ENCODE results near the gene SPEF2. TPM values are rescaled to one million over a fixed set of nuclear protein-coding genes. Genes with fewer than 3 reads are reported as not detected.

Gene SPEF2
- total RNA-seq, 1 experiment from 2014 or later, result 0.87 TPM

DNA sequence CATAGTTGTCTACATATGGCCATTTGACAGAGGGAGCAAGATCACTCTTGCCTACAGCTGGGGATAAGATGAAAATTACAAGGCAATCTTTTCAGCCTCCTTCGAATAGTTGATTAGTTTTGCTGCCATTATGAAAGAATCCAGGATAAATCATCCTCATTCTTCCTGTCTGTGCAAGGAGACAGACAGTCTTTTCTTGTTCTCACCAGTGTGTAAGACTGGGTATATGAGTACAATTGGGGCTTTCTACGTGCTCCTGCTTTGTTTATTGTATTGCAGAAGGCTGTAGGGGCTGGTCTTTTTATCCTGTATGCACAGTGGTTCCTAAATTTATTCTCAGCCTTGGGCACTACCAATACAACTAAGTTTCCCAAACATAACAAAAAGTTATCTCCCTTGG is 76.8 kb downstream of the SPEF2 start:
- Histone ChIP-seq H3K4me3 (ENCODE audit: low read depth in 2 of 2, low read length in 2 of 2) (no peak overlapping the region), H3K36me3 (ENCODE audit: control insufficient read depth, insufficient read depth, low read length) (no peaks in the 10 kb centered on the region), H3K27ac (ENCODE audit: low read length) (no peak overlapping the region), H3K4me1 (ENCODE audit: control insufficient read depth, insufficient read depth, low read length) (no peaks in the 10 kb centered on the region), H3K9me3 (ENCODE audit: control insufficient read depth, insufficient read depth, low read depth, low read length) (no peaks in the 10 kb centered on the region), H3K27me3 (ENCODE audit: control insufficient read depth, insufficient read depth, low read length) (no peaks in the 10 kb centered on the region)
- no TSS peak for BruUV-seq (replicated peaks)
- in situ Hi-C loops (cut with HindIII; ENCODE audit: low pct_unique_long_range_greater_than_20kb, low sequenced_read_pairs) (no loop called here), intact Hi-C loops (cut with micrococcal nuclease; ENCODE audit: unreplicated experiment) (no loop called here)
- TF ChIP-seq, protein P1, sequence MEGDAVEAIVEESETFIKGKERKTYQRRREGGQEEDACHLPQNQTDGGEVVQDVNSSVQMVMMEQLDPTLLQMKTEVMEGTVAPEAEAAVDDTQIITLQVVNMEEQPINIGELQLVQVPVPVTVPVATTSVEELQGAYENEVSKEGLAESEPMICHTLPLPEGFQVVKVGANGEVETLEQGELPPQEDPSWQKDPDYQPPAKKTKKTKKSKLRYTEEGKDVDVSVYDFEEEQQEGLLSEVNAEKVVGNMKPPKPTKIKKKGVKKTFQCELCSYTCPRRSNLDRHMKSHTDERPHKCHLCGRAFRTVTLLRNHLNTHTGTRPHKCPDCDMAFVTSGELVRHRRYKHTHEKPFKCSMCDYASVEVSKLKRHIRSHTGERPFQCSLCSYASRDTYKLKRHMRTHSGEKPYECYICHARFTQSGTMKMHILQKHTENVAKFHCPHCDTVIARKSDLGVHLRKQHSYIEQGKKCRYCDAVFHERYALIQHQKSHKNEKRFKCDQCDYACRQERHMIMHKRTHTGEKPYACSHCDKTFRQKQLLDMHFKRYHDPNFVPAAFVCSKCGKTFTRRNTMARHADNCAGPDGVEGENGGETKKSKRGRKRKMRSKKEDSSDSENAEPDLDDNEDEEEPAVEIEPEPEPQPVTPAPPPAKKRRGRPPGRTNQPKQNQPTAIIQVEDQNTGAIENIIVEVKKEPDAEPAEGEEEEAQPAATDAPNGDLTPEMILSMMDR (IDR thresholded peaks at IDR 0.05), result no peak
- TF ChIP-seq TCF7L2 (IDR thresholded peaks at IDR 0.05; ENCODE audit: low read depth, low read length), result no peak
- TF ChIP-seq POLR2AphosphoS5 (IDR thresholded peaks at IDR 0.05; ENCODE audit: low read depth, low read length), result no peak
- TF ChIP-seq SIN3A (IDR thresholded peaks at IDR 0.05; ENCODE audit: borderline replicate concordance, insufficient read depth, low read depth, low read length), result no peak
- TF ChIP-seq, protein P2, sequence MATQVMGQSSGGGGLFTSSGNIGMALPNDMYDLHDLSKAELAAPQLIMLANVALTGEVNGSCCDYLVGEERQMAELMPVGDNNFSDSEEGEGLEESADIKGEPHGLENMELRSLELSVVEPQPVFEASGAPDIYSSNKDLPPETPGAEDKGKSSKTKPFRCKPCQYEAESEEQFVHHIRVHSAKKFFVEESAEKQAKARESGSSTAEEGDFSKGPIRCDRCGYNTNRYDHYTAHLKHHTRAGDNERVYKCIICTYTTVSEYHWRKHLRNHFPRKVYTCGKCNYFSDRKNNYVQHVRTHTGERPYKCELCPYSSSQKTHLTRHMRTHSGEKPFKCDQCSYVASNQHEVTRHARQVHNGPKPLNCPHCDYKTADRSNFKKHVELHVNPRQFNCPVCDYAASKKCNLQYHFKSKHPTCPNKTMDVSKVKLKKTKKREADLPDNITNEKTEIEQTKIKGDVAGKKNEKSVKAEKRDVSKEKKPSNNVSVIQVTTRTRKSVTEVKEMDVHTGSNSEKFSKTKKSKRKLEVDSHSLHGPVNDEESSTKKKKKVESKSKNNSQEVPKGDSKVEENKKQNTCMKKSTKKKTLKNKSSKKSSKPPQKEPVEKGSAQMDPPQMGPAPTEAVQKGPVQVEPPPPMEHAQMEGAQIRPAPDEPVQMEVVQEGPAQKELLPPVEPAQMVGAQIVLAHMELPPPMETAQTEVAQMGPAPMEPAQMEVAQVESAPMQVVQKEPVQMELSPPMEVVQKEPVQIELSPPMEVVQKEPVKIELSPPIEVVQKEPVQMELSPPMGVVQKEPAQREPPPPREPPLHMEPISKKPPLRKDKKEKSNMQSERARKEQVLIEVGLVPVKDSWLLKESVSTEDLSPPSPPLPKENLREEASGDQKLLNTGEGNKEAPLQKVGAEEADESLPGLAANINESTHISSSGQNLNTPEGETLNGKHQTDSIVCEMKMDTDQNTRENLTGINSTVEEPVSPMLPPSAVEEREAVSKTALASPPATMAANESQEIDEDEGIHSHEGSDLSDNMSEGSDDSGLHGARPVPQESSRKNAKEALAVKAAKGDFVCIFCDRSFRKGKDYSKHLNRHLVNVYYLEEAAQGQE (IDR thresholded peaks at IDR 0.05; ENCODE audit: insufficient read depth in 1 of 2, low read depth in 2 of 2, low read length in 1 of 2), result no peak
- ChIA-PET CTCF (no interaction called here), POLR2A (no interaction called here)
- DNase-seq (ENCODE audit: low read depth, low spot score) (no peak), ATAC-seq (no peak)

DNA sequence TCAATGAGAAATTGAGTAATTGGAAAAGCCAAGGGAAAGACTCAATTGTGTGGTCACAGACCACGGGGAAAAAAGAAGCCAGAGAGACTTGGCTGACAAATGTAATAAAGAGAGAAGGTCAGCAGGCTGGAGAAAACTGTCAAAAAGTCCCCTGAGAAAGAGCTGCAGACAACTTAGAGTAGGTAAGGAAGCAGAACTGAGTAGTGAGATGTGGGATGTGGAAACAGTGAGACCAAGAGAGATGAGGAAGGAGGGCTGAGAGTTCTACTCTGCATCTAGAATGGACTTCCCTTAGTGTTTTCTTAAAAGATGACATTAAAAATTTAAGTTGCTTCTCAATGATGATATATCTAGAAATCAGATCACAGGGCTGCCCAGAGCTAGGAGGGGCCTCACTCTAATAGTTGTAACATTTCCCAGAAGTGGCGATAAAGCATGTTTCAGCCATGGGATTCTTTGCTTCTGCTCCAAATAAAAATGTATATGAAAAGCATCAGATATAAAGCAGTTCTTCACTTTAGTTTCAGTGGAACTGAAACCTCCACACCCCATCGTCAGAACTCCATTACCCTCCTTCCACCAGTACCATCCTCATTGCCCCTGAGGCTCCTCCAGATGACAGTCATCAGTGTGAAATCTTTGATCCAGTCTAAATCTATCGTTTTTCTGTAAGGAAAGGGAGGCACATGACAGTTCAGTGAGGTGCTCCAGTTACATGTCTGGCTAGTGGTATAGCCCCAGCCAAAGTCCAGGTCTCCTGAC is 80.6 kb downstream of the SPEF2 start:
- no peak for ATAC-seq
- Histone ChIP-seq H3K4me3 (ENCODE audit: low read depth in 2 of 2, low read length in 2 of 2) (no peak overlapping the region), H3K27me3 (ENCODE audit: control insufficient read depth, insufficient read depth, low read length) (no peaks in the 10 kb centered on the region), H3K4me1 (ENCODE audit: control insufficient read depth, insufficient read depth, low read length) (no peaks in the 10 kb centered on the region), H3K9me3 (ENCODE audit: control insufficient read depth, insufficient read depth, low read depth, low read length) (no peaks in the 10 kb centered on the region), H3K36me3 (ENCODE audit: control insufficient read depth, insufficient read depth, low read length) (no peaks in the 10 kb centered on the region), H3K27ac (ENCODE audit: low read length) (no peak overlapping the region)
- in situ Hi-C loops (cut with HindIII; ENCODE audit: low pct_unique_long_range_greater_than_20kb, low sequenced_read_pairs) (no loop called here), intact Hi-C loops (cut with micrococcal nuclease; ENCODE audit: unreplicated experiment) (no loop called here)
- CTCF ChIA-PET, result no interaction called here
- POLR2A ChIA-PET, result no interaction called here
- DNase-seq (ENCODE audit: low read depth, low spot score), result no peak
- no TSS peak for BruUV-seq (replicated peaks)
- TF ChIP-seq POLR2AphosphoS5 (IDR thresholded peaks at IDR 0.05; ENCODE audit: low read depth, low read length), result no peak
- no peak for TF ChIP-seq TCF7L2 (IDR thresholded peaks at IDR 0.05; ENCODE audit: low read depth, low read length)
- TF ChIP-seq, protein P1 (IDR thresholded peaks at IDR 0.05), result no peak
